KOPT-K1 (cell line): ENCODE data around the gene RANBP3.
"Not testable (repeated sequence)": the region's sequence is repeated elsewhere in the genome, so short reads cannot be mapped to it uniquely, and the experiment has no call there.

Experiments
- H3K27ac ChIP-seq: fragments of 200-600 bp; sonication (generic); 2 replicates; pipeline ENCODE4 v1.5.1; 2016; ENCODE audit warnings: antibody characterized with exemption, mild to moderate bottlenecking, low read depth, low read length; ENCODE audit not compliant: poor library complexity, severe bottlenecking
- H3K36me3 ChIP-seq: fragments of 200-600 bp; sonication (generic); 2 replicates; pipeline ENCODE4 v1.5.1; 2017; ENCODE audit warnings: antibody characterized with exemption, mild to moderate bottlenecking, low read length, moderate library complexity; ENCODE audit not compliant: insufficient read depth
- H3K9me3 ChIP-seq: fragments of 200-600 bp; sonication (generic); 2 replicates; pipeline ENCODE4 v1.5.1; 2017; ENCODE audit warnings: antibody characterized with exemption, low read length, mild to moderate bottlenecking; ENCODE audit not compliant: insufficient read depth, poor library complexity, severe bottlenecking

RANBP3 gene

GRCh38 chr19:5967571-5967970 is 10.4 kb downstream of the RANBP3 start:
- H3K36me3 ChIP-seq = peaks cover 62% of the 10 kb centered on the region
- H3K27ac ChIP-seq = no peak overlapping the region
- H3K9me3 ChIP-seq = no peaks in the 10 kb centered on the region

- H3K27ac ChIP-seq = no peak overlapping the region
- H3K9me3 ChIP-seq = no peaks in the 10 kb centered on the region
- H3K36me3 ChIP-seq = peaks cover 61% of the 10 kb centered on the region
Measured at GRCh38 chr19:5966941-5967340, 11.0 kb downstream of the RANBP3 start.

- H3K27ac ChIP-seq = no peak overlapping the region
- H3K36me3 ChIP-seq = peaks cover 61% of the 10 kb centered on the region
Measured at GRCh38 chr19:5966215-5966614, 11.7 kb downstream of the RANBP3 start.

GRCh38 chr19:5964816-5965565 is 12.9 kb downstream of the RANBP3 start:
- H3K9me3 ChIP-seq = no peaks in the 10 kb centered on the region
- H3K36me3 ChIP-seq = peaks cover 51% of the 10 kb centered on the region
- H3K27ac ChIP-seq = no peak overlapping the region

More at GRCh38 chr19:5966215-5966614, 11.7 kb downstream of the RANBP3 start:
- no peaks in the 10 kb centered on the region for H3K9me3 ChIP-seq

- H3K27ac ChIP-seq = peak overlapping the region; percentile 8
- H3K9me3 ChIP-seq = no peaks in the 10 kb centered on the region
- peaks cover 40% of the 10 kb centered on the region for H3K36me3 ChIP-seq
Measured at GRCh38 chr19:5963855-5964254, 14.1 kb downstream of the RANBP3 start.

- Histone ChIP-seq H3K36me3 (peaks cover 34% of the 10 kb centered on the region), H3K27ac (peak overlapping the region; percentile 58)
- H3K9me3 ChIP-seq = not testable (repeated sequence)
Measured at GRCh38 chr19:5963259-5963658, 14.7 kb downstream of the RANBP3 start.

GRCh38 chr19:5961969-5962945 is 15.7 kb downstream of the RANBP3 start:
- no peaks in the 10 kb centered on the region for H3K9me3 ChIP-seq
- peak overlapping the region; percentile 58 for H3K27ac ChIP-seq
- H3K36me3 ChIP-seq = peaks cover 24% of the 10 kb centered on the region

- H3K36me3 ChIP-seq = peaks cover 17% of the 10 kb centered on the region
- peak overlapping the region; percentile 58 for H3K27ac ChIP-seq
- H3K9me3 ChIP-seq = not testable (repeated sequence)
Measured at GRCh38 chr19:5961641-5961968, 16.3 kb downstream of the RANBP3 start.

GRCh38 chr19:5960005-5961001 is 17.6 kb downstream of the RANBP3 start:
- H3K36me3 ChIP-seq = peaks cover 4% of the 10 kb centered on the region; the same call in 1 of the 2 replicates
- peak overlapping the region; percentile 44 for H3K27ac ChIP-seq
- H3K9me3 ChIP-seq = no peaks in the 10 kb centered on the region

- Histone ChIP-seq H3K36me3 (no peaks in the 10 kb centered on the region; the same call in 1 of the 2 replicates), H3K27ac (peak overlapping the region; percentile 44), H3K9me3 (no peaks in the 10 kb centered on the region)
Measured at GRCh38 chr19:5959260-5960004, 18.5 kb downstream of the RANBP3 start.

- peak overlapping the region; percentile 44 for H3K27ac ChIP-seq
- no peaks in the 10 kb centered on the region for H3K9me3 ChIP-seq
- no peaks in the 10 kb centered on the region; the same call in 1 of the 2 replicates for H3K36me3 ChIP-seq
Measured at GRCh38 chr19:5958851-5959122, 19.2 kb downstream of the RANBP3 start.

- no peaks in the 10 kb centered on the region; the same call in 1 of the 2 replicates for H3K36me3 ChIP-seq
- H3K27ac ChIP-seq = peak overlapping the region; percentile 44
- H3K9me3 ChIP-seq = no peaks in the 10 kb centered on the region
Measured at GRCh38 chr19:5958074-5958850, 19.7 kb downstream of the RANBP3 start.

GRCh38 chr19:5957170-5957569 is 20.8 kb downstream of the RANBP3 start:
- no peaks in the 10 kb centered on the region for H3K9me3 ChIP-seq
- H3K36me3 ChIP-seq = peaks cover 4% of the 10 kb centered on the region; the same call in 1 of the 2 replicates
- no peak overlapping the region for H3K27ac ChIP-seq
